HG02759 (cell line): ENCODE measurements around the gene HOXA13.

Experiments
- ATAC-seq: cut with Tn5 transposase; IDR thresholded peaks from one replicate; pipeline ENCODE4 v1.9.1; 2021; ENCODE audit warnings: mild to moderate bottlenecking, moderate library complexity; ENCODE audit not compliant: unreplicated experiment

Gene HOXA13

DNA sequence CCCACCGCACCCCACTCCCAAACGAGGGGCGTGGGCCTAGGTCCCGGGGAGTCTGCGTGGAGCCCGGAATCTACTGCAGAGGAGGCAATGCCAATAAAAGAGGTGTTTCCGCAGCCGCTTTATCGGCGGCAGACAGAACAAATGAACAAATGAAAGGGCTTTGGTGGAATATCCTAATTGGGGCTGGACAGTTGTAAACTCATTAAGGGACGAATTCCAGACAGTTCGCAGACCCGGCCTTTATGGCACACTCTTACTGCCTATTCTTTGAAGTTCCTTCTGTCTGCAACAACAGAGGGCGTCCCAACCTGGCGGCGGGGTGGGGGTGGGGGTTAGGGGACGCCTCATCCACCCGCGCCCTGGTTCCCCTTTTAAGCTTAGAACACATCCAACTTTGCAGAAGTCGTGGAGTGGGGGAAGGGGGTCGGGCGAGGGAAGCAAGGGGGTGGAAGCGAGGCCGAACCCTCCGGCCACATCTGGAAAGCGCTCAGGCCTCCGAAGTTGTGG lies 38.6 kb downstream of the HOXA13 start:
- ATAC-seq = no peak

DNA sequence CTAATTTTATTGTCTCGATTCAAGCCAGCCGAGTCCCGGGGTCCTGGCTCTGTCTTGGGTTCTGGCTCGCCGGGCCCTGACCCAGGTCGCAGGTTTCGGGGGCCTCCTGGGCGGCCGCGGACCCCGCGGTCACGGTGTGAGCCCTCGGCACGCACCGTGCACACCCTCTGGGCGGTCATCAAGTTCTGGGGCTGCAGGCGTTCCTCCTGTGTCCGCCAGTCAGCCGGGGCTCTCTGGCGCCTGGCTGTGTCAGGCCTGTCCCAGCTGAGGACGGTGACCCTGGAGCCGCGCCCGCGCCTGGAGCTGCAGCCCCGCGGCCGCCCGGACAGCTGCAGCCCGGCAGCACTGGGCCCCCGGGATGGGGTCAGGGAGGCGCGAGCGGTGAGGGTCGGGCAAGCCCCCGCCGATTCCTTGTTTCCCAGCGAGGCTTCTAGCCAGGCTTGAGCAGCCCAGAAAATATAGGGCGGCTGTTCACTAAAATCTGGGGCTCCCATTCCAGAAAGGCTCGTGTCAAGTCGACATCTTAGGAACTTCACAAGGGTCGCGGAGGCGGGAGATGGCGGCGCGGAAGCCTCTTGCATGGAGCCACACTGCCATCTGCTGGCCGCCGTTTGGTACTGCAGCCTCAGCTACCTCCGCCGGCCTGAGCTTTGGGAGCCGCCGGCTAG lies 39.2 kb downstream of the HOXA13 start:
- ATAC-seq = peak; percentile 72

DNA sequence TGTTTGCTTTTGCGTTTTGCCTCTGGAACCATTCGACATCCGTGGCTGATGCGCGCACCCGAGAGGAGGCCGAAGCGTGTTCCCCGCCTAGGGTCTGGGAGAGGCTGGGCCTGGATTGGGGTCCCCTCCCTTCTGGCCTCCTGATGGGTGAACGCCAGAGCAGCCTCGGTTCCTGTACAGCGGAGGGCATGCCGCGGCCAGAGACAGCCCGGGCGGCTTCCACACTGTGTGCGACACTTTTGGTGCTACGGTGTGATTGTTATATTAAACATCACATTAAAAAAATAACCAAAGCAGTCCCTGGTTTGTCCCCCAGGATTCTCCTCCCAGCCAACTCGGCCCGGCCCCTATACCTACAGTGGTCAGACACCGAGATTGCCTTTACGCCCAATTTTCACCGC lies 39.7 kb downstream of the HOXA13 start:
- ATAC-seq = no peak

DNA sequence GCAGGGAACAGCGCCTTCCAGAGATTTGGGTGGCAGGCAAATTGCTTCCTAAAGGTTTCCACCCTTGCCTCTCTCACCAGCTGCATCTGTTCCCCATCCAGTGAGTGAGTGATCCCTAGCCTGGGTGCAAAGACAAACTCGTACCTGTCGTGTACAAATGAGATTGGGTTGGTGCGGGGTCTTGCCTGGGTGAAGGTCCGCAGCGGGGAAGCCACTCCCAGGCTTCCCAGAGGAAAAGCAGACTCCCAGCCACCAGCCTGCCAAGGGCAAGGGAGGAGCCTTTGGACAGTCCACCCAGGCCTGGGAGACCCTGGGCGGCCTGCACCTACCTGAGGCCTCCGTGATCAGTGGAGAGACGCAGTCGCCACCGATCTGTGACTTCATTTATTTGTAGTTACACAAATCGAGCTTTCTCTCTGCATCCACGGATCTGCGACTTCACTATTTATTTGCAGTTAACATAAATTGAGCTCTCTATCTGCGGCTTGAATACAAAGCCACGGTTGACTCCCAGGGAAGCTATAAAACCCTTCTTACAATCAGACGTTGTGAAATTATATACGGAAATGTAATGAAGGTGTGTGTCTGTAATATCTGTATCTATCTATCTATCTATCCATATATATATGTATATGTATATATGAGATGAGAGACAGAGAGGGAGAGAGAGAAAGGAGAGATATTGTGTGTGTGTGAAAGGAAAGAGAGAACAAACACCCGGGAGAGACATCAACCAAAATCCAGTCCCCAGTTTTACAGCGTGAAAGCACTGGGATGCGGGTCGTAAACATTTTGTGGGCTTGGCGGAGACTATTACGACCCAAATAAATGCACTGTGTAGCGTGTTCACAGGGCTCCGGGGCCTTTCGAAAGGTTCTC lies 40.4 kb downstream of the HOXA13 start:
- no peak for ATAC-seq

DNA sequence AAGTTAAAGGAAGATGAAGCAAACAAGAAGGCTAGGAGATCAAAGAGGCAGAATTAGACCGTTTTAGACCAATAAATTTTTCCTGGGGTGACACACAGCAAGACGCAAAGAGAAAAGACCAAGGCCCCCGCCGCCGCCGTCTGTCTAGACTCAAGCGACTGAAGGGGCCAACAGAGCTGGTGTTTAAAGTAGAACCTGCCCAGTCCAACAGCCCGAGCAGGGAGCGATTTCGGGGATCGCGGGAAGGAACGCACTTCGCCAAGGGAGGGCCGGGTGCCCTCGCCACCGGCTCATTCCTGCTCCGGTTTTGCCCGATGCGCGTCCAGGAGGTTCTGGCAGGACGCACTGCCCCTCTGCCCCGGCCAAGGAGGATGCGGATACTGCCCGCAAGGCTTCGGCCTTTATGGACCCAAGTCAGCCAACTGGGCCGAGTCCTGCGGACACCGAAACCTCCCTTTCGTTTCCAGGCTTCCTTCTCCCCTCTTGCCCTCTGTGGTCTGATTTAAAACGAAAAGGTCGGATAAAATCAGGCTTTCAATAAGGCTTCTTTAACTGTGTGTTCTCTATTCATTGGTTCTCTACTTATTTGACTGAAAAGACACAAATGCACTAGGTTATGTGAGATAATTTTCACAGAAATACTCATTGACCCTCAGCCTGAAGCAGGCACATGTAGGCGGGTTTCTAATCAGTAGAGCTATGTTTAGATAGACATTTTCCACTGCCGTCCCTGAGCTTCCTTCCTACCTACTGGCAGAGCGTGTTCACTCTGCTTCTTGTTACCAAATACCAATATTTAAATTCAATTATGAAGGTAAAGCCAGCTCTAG lies 41.2 kb downstream of the HOXA13 start:
- no peak for ATAC-seq

DNA sequence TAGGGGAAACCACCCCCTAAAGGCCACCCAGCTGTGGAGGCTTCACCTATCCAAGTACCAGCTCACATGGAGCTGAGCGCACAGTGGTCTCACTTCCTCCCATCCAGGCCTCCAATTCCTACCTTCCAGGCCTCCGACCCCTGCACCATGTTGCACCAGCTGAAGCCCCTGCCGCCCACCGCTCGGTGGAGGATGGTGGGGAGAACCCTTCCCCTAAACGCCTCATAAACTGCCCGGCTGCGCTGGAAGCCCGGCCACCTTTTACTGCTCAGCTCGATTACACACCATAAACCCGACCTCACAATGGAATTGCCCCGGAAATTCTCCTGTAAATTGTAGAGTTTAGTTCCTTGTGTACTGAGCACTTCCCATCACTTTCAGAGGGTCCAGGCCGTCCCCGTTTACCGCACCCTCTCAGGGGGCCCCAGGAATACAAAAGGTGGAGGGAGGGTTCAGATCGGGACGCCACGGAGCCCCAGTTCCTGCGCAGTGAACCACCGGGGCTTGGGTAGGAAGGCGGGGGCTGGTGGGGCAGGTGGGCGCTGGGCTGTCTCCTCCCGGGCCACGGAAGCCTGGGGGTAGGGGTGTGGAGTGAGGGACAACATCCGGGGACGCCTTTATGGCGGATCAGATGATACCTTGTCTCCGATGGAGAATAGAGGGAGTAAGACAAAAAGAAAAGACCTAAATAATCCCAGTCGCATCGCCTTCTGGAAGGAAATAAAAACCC lies 42.0 kb downstream of the HOXA13 start:
- ATAC-seq = no peak

DNA sequence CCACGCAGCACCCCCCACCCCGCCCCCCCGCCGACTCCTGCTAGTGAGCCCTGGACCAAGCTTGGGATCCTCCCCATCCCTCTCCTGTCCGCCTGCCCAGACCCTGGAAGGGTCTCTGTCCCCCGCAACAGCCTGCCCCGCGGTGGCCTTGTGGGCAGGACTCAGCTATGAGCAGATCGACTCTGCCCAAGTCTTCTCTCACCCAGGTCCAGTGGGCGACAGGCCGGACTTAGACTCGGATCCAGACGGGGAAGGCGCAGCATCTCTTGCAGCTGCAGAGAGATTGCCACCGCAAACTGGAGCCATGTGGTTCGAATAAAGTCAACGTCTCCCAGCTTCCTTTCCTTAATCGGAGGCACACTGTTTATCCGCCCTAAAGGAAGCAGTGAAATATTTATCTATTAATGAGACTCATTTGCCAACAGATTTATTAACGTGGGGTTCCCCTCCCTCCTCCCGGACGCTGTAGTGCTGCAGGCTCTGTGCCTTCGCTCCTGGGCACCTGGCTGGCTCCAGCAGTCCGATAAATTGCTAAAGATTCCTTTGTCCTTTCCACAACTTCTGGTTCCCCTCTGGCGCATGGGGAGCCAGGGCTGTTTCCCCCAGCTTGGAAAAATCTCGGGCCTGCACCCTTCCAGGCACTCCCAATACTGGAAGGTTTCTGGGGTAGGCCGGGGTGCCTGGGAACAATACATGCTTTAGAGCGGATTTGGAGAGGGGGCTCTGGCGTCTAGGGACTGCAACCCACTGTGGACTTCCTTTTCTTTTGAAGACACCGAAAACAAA lies 42.8 kb downstream of the HOXA13 start:
- ATAC-seq = no peak

DNA sequence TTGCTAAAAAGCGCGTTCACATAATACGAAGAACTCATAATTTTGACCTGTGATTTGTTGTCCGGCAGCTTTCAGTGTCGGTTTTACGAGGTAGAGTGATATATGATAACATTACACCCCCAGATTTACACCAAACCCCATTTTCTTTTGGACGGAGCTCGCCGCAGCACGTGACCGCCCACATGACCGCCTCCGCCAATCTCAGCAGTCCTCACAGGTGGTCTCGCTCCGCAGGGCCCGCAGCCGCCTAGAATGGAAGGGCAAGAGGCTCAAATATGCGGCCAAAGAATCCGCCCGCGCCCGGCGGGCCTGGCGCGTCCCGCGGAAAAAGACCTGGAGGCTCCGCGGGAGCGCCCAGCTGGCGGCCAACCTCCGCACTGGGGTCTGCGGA lies 43.4 kb downstream of the HOXA13 start, which contains the start of gene HOXA7:
HOXA7 (minus strand) TSS at position 168 of the 391 bp plus-strand sequence; CDS start at position 38, 130 bp downstream.
- ATAC-seq = no peak

DNA sequence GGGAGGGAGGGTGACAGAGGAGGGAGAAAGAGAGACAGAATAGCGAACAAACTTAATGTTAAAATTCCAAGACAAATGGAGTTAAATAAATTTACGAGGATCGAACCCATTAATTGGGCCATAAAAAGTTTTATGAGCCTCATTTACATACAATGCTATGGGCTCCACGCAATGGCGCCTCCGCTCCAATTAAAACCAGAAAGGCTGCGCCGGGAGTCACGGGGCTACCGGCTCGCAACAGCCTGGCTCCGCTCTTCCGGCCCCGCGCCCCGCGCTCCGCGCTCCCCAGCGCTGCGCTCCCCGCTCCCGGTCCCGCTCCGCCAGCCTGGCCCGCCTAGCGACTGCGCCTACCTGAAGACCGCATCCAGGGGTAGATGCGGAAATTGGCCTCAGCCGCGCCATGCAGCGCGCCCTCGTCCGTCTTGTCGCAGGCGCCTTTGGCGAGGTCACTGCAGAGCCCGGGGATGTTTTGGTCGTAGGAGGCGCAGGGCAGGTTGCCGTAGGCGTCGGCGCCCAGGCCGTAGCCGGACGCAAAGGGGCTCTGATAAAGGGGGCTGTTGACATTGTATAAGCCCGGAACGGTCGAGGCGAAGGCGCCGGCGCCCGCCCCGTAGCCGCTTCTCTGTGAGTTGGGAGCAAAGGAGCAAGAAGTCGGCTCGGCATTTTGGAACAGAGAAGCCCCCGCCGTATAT lies 43.9 kb downstream of the HOXA13 start:
- ATAC-seq = no peak

DNA sequence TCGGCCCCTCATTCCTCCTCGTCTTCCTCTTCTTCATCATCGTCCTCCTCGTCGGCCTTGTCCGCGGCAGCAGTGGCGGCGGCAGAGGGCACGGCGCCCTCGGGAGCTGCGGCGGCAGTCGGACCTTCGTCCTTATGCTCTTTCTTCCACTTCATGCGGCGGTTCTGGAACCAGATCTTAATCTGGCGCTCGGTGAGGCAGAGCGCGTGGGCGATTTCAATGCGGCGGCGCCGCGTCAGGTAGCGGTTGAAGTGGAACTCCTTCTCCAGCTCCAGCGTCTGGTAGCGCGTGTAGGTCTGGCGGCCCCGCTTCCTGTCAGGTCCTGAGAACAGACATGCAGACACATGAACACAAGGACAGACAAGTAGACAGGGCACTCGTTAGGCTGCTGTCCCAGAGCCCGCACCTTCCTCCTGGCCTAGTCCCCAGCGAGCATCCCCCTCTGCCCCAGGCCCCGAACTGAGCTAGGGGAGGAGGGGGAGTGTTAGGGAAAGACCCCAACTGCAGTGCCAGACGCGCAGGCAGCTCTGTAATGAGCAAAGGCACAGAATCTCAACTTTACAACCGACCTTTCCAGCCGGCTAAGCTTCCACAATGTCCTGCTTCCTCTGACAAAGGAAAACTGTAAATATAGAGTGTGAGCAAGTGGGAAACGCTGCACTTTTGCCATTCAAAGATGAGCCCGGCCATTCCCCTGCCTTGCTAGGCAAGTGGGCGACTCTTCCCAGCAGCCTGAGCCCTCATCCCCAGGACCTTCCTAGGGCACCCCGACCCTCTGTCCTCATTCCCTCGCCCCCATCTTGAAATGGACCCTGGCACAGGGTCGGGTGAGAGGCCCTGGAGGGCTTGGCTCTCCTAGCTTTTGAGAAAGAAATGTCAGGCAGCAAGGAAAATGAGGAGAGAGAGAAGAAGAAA lies 44.7 kb downstream of the HOXA13 start:
- no peak for ATAC-seq

DNA sequence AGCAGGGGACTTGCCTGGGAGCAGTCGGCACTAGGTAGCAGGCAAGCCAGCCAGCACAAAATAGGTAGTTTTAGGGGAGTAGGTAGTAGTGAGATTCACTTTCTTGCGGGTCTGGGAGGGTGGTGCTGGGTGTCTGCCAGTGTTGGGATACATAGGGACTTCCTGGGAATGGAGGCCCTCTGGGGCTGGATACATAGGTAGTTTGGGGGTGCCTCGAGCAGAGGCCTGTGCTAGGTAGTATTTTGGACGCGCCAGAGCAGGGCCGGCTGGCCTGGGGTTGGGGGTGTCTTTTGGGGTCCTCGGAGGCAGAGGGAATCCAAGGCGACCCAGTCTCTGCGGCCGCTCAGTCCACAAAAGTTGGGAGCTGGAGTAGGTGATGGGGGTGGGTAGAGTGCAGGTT lies 45.5 kb downstream of the HOXA13 start:
- ATAC-seq = no peak

DNA sequence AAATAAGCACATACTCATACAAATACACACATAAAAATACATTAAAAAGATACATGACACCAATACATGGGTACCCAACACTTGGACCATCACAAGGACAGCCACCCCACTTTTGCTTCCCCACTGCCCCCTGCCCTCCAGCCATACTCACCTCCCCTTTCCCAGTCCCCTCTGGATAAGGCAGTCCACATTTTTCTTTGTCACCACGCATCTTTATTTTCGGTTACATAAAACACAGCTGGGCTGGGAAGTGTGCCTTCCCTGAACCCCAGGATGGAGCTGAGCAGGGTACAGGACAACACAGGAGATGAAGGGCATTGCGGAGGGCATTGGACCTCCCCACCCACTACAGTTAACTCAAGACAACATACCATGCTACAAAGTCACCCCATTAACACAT lies 46.4 kb downstream of the HOXA13 start:
- ATAC-seq = no peak

DNA sequence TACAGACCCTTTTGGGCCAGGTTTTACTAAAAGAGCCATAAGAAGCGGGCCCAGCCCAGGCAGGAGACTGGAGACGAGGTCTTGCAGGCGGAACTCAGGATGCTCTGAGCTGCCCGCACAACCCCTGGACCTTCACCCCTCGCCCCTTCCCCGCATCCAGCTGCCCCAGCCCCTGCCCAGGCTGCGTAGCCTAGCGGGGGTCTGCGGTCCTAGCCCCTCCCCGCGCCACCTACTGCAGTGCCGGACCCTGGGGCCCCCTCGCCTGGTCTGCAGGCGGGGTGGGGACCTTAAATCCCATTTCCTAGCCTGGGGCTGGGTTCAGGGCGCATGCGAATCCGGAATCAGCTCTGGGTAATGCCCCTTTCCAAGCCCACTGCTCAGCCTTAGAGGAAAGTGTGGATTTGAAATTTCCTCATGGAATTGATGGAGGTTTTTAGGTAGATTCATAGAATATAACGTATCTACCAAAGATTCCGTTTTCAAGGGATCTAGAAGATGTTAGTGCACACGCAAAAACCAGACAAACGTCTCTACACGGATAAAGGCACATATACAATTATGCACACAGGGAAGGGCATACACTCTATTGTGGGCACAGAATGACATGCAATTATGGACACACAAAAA lies 47.0 kb downstream of the HOXA13 start:
- ATAC-seq = no peak

DNA sequence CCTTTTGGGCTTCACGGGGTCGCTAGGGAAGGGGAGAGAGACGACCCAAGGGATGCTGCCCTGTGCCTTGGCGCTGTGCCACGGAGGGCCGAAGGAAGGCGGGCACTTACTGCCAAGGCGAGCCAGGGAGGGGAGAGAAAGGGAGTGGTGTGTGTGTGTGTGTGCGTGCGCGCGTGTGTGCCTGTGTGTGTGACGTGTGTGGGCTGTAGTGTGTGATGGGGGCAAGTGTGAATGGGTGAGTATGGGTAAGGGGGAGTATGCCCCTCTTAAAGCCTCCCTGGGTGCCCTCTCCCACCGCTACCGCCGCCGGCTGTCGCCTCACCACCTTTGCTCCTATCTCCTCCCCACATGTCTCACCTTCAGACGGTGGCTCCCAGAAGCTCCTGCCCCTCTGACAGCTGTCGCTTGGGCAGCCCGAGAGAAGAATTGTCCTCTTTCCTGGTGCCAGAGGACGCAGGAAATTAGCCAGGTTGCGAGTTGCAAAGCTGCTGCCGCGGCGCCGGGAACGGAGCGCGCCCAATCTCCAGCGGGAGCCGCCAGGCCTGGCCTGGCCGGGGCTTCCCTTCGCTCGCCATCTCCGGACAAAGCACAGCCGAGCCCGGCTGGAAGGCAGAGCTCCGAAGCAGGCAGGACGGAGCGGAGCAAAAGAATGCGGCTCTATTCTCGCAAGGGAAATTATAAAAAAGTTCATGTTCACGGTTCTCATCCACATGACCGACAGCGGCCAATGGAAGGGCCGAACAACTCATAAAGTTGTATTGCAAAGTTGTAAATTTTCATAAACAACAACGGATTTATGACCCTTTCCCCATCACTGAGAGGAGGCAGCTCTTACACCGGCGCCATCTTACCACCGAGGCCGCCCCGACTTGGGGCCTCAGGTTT lies 47.7 kb downstream of the HOXA13 start, which contains the start of gene HOXA3:
HOXA3 (minus strand) TSS at position 653 of the 885 bp plus-strand sequence. CDS start 41,943 bp downstream, outside the sequence.
- ATAC-seq = no peak

DNA sequence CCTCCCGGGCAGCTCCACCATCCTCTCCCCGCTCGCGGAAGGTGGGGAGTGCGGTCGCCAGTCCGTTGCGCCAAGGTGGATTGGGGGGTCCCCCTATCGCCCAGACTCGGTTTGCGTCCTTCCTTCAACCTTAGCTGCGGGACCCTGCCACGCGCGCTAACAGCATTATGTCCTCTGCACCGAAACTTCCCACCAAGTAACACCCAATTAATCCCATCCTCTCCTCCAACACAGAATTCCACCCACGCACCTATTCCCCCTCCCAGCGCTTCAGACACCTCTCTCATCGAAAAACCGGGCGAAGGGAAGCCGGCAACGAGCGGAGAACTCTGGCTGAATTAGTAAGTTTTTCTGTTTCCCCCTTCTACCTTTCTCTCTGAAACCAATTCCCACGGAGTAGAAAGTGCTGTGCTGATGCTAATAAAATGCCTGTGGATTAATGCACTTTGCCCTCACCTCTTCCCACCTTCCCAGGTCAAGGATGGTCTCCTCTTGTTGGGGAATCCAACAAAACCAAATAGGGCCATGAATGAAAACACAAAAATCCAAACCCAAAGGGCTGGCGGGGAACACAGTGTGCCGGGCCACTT lies 48.5 kb downstream of the HOXA13 start:
- no peak for ATAC-seq
